H9 (cell line): Measurements from ENCODE around the gene TMEM135. TPM values are rescaled to one million over a fixed set of nuclear protein-coding genes. Genes with fewer than 3 reads are reported as not detected.
A peak's percentile ranks its signal among the peaks of the same experiment; 100 is the strongest.

ENCODE experiments used
- DNase-seq: peaks from one replicate; pipeline ENCODE4 v3.0.0-alpha.2; 2017
- H2AFZ ChIP-seq: one replicate; pipeline ENCODE4 v1.6.1; 2013; ENCODE audit warnings: mild to moderate bottlenecking, low read length, control low read depth, moderate library complexity
- H2AK5ac ChIP-seq: 2 replicates; pipeline ENCODE4 v1.6.1; 2013; ENCODE audit warnings: low read length, control low read depth, mixed read lengths; ENCODE audit not compliant: insufficient read length
- H2BK120ac ChIP-seq: one replicate; pipeline ENCODE4 v1.6.1; 2013; ENCODE audit warnings: low read depth, mild to moderate bottlenecking, low read length, control low read depth, inconsistent platforms; ENCODE audit not compliant: poor library complexity, severe bottlenecking
- H2BK12ac ChIP-seq: 2 replicates; pipeline ENCODE4 v1.6.1; 2013; ENCODE audit warnings: low read length, control low read depth, mixed read lengths, low read depth; ENCODE audit not compliant: insufficient read length
- H2BK15ac ChIP-seq: 2 replicates; pipeline ENCODE4 v1.6.1; 2013; ENCODE audit warnings: low read depth, low read length, control low read depth
- H2BK20ac ChIP-seq: one replicate; pipeline ENCODE4 v1.6.1; 2013; ENCODE audit warnings: low read depth, mild to moderate bottlenecking, low read length, control low read depth, inconsistent platforms; ENCODE audit not compliant: poor library complexity, severe bottlenecking
- H2BK5ac ChIP-seq: 2 replicates; pipeline ENCODE4 v1.6.1; 2013; ENCODE audit warnings: low read length, control low read depth, mixed read lengths; ENCODE audit not compliant: insufficient read length
- H3K14ac ChIP-seq: 2 replicates; pipeline ENCODE4 v1.6.1; 2013; ENCODE audit warnings: low read length, control low read depth; ENCODE audit not compliant: insufficient read depth
- H3K18ac ChIP-seq: 2 replicates; pipeline ENCODE4 v1.6.1; 2013; ENCODE audit warnings: low read depth, mild to moderate bottlenecking, mixed read lengths, low read length, control low read depth; ENCODE audit not compliant: insufficient read length
- H3K23ac ChIP-seq: 2 replicates; pipeline ENCODE4 v1.6.1; 2013; ENCODE audit warnings: low read length, control low read depth, mixed read lengths, low read depth; ENCODE audit not compliant: insufficient read length
- H3K23me2 ChIP-seq: 2 replicates; pipeline ENCODE4 v1.6.1; 2013; ENCODE audit warnings: low read depth, mild to moderate bottlenecking, mixed read lengths, low read length, control low read depth; ENCODE audit not compliant: insufficient read length, poor library complexity, severe bottlenecking
- H3K27ac ChIP-seq: 2 replicates; pipeline ENCODE4 v1.5.1; 2013; ENCODE audit warnings: low read length, control low read depth, mixed read lengths, low read depth; ENCODE audit not compliant: insufficient read length
- H3K27me3 ChIP-seq: 2 replicates; pipeline ENCODE4 v1.6.1; 2013; ENCODE audit warnings: low read length, control low read depth, inconsistent platforms; ENCODE audit not compliant: insufficient read depth
- H3K4ac ChIP-seq: 2 replicates; pipeline ENCODE4 v1.6.1; 2013; ENCODE audit warnings: low read depth, mild to moderate bottlenecking, control low read depth, inconsistent platforms, low read length, moderate library complexity
- H3K4me1 ChIP-seq: 2 replicates; pipeline ENCODE4 v1.6.1; 2013; ENCODE audit warnings: low read length, control low read depth, inconsistent platforms; ENCODE audit not compliant: insufficient read depth
- H3K4me2 ChIP-seq: 2 replicates; pipeline ENCODE4 v1.6.1; 2013; ENCODE audit warnings: low read length, control low read depth, mixed read lengths; ENCODE audit not compliant: insufficient read length, insufficient read depth
- H3K56ac ChIP-seq: 2 replicates; pipeline ENCODE4 v1.6.1; 2013; ENCODE audit warnings: low read depth, mild to moderate bottlenecking, mixed read lengths, low read length, control low read depth; ENCODE audit not compliant: insufficient read length
- H3K79me1 ChIP-seq: 2 replicates; pipeline ENCODE4 v1.6.1; 2013; ENCODE audit warnings: low read depth, mild to moderate bottlenecking, moderate library complexity, low read length, control low read depth, inconsistent platforms; ENCODE audit not compliant: insufficient read depth, poor library complexity, severe bottlenecking
- H3K79me2 ChIP-seq: 2 replicates; pipeline ENCODE4 v1.6.1; 2013; ENCODE audit warnings: low read length, control low read depth, inconsistent platforms; ENCODE audit not compliant: insufficient read depth
- H3K9ac ChIP-seq: 2 replicates; pipeline ENCODE4 v1.6.1; 2013; ENCODE audit warnings: low read length, control low read depth, mixed read lengths; ENCODE audit not compliant: insufficient read length; ENCODE audit errors: extremely low read depth
- H3K9me3 ChIP-seq: one replicate; pipeline ENCODE4 v1.6.1; 2013; ENCODE audit warnings: low read depth, low read length, inconsistent platforms; ENCODE audit not compliant: control insufficient read depth
- H3T11ph ChIP-seq: one replicate; pipeline ENCODE4 v1.6.1; 2013; ENCODE audit warnings: mild to moderate bottlenecking, low read length, control low read depth, inconsistent platforms
- H4K20me1 ChIP-seq: one replicate; pipeline ENCODE4 v1.6.1; 2013; ENCODE audit not compliant: control insufficient read depth, insufficient read length, insufficient read depth
- H4K5ac ChIP-seq: 2 replicates; pipeline ENCODE4 v1.6.1; 2013; ENCODE audit warnings: low read depth, mild to moderate bottlenecking, mixed read lengths, low read length, control low read depth; ENCODE audit not compliant: insufficient read length
- H4K8ac ChIP-seq: replicated peaks from 2 replicates; pipeline ENCODE4 v1.6.1; 2013; ENCODE audit warnings: low read length, control low read depth, mixed read lengths, low read depth; ENCODE audit not compliant: insufficient read length
- H4K91ac ChIP-seq: 2 replicates; pipeline ENCODE4 v1.6.1; 2013; ENCODE audit warnings: low read depth, mild to moderate bottlenecking, moderate library complexity, mixed read lengths, low read length, control low read depth; ENCODE audit not compliant: insufficient read length
- H3K27ac Mint-ChIP-seq, 3 experiments: 2 replicates in 2 of 3; 3 replicates in 1 of 3; pipeline ENCODE4 v1.8.0; 2020 to 2021; ENCODE audit warnings: mixed read lengths in 3 of 3, mild to moderate bottlenecking in 1 of 3, moderate library complexity in 1 of 3
- H3K27me3 Mint-ChIP-seq: 2 replicates; pipeline ENCODE4 v1.8.0; 2021; ENCODE audit warnings: low read depth, mild to moderate bottlenecking, moderate library complexity, mixed read lengths
- H3K36me3 Mint-ChIP-seq, 3 experiments: 2 replicates in 2 of 3; 3 replicates in 1 of 3; pipeline ENCODE4 v1.8.0; 2020 to 2021; ENCODE audit warnings: low read depth in 3 of 3, mixed read lengths in 3 of 3; ENCODE audit not compliant: insufficient read depth in 1 of 3
- H3K4me1 Mint-ChIP-seq, 2 experiments: 2 replicates each; pipeline ENCODE4 v1.8.0; 2020; ENCODE audit warnings: mixed read lengths in 2 of 2
- H3K4me3 Mint-ChIP-seq, 2 experiments: 2 replicates in 1 of 2; 3 replicates in 1 of 2; pipeline ENCODE4 v1.8.0; 2020 to 2021; ENCODE audit warnings: mild to moderate bottlenecking in 2 of 2, mixed read lengths in 2 of 2, moderate library complexity in 1 of 2
- H3K9me3 Mint-ChIP-seq, 2 experiments: 2 replicates in 1 of 2; 3 replicates in 1 of 2; pipeline ENCODE4 v1.8.0; 2020; ENCODE audit warnings: mild to moderate bottlenecking in 2 of 2, mixed read lengths in 2 of 2, moderate library complexity in 1 of 2
- CTCF ChIP-seq: fragments of 200-600 bp; sonication (generic); conservative IDR thresholded peaks from 3 replicates; pipeline ENCODE4 v1.8.0; 2021; ENCODE audit warnings: antibody characterized with exemption, mild to moderate bottlenecking
- WGBS: extraction: QIAGEN DNeasy Blood & Tissue Kit; methylation state at CpG from one replicate; pipeline ENCODE4 v1.1.7; 2013; ENCODE audit warnings: missing lambda C conversion rate, low lambda C conversion rate, mixed read lengths; ENCODE audit not compliant: insufficient read length; ENCODE audit errors: extremely low coverage; 5-methylcytosine and 5-hydroxymethylcytosine counted together
- total RNA-seq: library from RNA; stranded (reverse); gene quantifications from 2 replicates; pipeline ENCODE4 v1.2.1, GENCODE V29; 2021

Gene TMEM135
- total RNA-seq, 1 experiment from 2014 or later = 25.2 TPM

- peaks cover 36 to 42% of the 10 kb centered on the region in 2 experiments for H3K4me1 Mint-ChIP-seq
- no CpG with 5 or more reads among the region's 3 CpGs for WGBS
Measured at GRCh38 chr11:87290304-87290922, 252.7 kb downstream of the TMEM135 start.

More at GRCh38 chr11:87290304-87290922, 252.7 kb downstream of the TMEM135 start:
- no peak overlapping the region for H4K5ac ChIP-seq
- no peak overlapping the region for H3K4me3 Mint-ChIP-seq
- H3K18ac ChIP-seq = no peak overlapping the region
- H3K27me3 Mint-ChIP-seq = no peaks in the 10 kb centered on the region
- H3K27me3 ChIP-seq = no peaks in the 10 kb centered on the region
- no peaks in the 10 kb centered on the region for H4K20me1 ChIP-seq
- no peak overlapping the region for H2BK15ac ChIP-seq
- H3K56ac ChIP-seq = no peak overlapping the region
- H3K27ac ChIP-seq = no peak overlapping the region
- no peak overlapping the region for H2AK5ac ChIP-seq
- no peak overlapping the region for H3K4ac ChIP-seq
- no peak overlapping the region for H4K91ac ChIP-seq
- no peaks in the 10 kb centered on the region for H3K23me2 ChIP-seq
- DNase-seq = no peak
- H3K79me2 ChIP-seq = no peaks in the 10 kb centered on the region
- H3K36me3 Mint-ChIP-seq = peaks cover under 1 to 8% (median 7%) of the 10 kb centered on the region in 3 experiments; a peak in 5 of 7 replicates
- no peak overlapping the region for H3T11ph ChIP-seq
- H4K8ac ChIP-seq = no peak overlapping the region
- H2AFZ ChIP-seq = no peak overlapping the region
- H3K9ac ChIP-seq = no peak overlapping the region
- no peak overlapping the region for H2BK20ac ChIP-seq
- TF ChIP-seq CTCF = peak; percentile 86
- no peak overlapping the region for H3K4me2 ChIP-seq
- no peaks in the 10 kb centered on the region for H3K79me1 ChIP-seq
- no peak overlapping the region for H2BK5ac ChIP-seq
- no peak overlapping the region for H3K23ac ChIP-seq
- H3K9me3 ChIP-seq = no peaks in the 10 kb centered on the region
- no peaks in the 10 kb centered on the region; the same call in 1 of the 2 replicates for H3K4me1 ChIP-seq
- no peak overlapping the region for H2BK12ac ChIP-seq
- H3K14ac ChIP-seq = no peak overlapping the region
- no peak overlapping the region for H3K27ac Mint-ChIP-seq
- no peak overlapping the region for H2BK120ac ChIP-seq
- H3K9me3 Mint-ChIP-seq = peaks cover 6% of the 10 kb centered on the region in 2 experiments; a peak in 2 of 5 replicates
